Fibroblast of mammary gland (primary cell): ENCODE data around the gene IL24.

ENCODE experiments used
- DNase-seq: peaks from one replicate; pipeline ENCODE4 v3.0.0-alpha.2; 2010; ENCODE audit warnings: low read depth
- H3K4me3 ChIP-seq: 2 replicates; pipeline ENCODE4 v1.5.1; 2011; ENCODE audit warnings: low read depth, mild to moderate bottlenecking, low read length, moderate library complexity; ENCODE audit not compliant: control insufficient read depth
- CTCF ChIP-seq: conservative IDR thresholded peaks from 2 replicates; pipeline ENCODE4 v1.5.1; 2011; ENCODE audit warnings: low read depth, low read length, inconsistent platforms; ENCODE audit not compliant: control insufficient read depth, insufficient read depth

IL24 gene

GRCh38 chr1:206946261-206946660 is 49.0 kb downstream of the IL24 start, which contains the start of gene PIGR:
Gene PIGR, minus strand, starts transcription at chr1:206946466. Its CDS starts 5,935 bp downstream, at chr1:206940531.
- H3K4me3 ChIP-seq, result no peak within 1 kb of the TSS
- TF ChIP-seq CTCF, result no peak
- no peak for DNase-seq

GRCh38 chr1:206947255-206947654 is 50.0 kb downstream of the IL24 start:
- DNase-seq, result no peak
- no peak for TF ChIP-seq CTCF

GRCh38 chr1:206949208-206949607 is 52.0 kb downstream of the IL24 start:
- TF ChIP-seq CTCF, result no peak
- no peak for DNase-seq
- H3K4me3 ChIP-seq, result no peak overlapping the region

More at GRCh38 chr1:206947255-206947654, 50.0 kb downstream of the IL24 start:
- H3K4me3 ChIP-seq, result no peak overlapping the region

- H3K4me3 ChIP-seq, result no peak overlapping the region
- DNase-seq, result no peak
- TF ChIP-seq CTCF, result no peak
These were observed 52.4 kb downstream of the IL24 start for GRCh38 chr1:206949641-206950040.

- H3K4me3 ChIP-seq, result no peak overlapping the region
- no peak for TF ChIP-seq CTCF
- no peak for DNase-seq
These were observed 54.3 kb downstream of the IL24 start for GRCh38 chr1:206951318-206952100.

- DNase-seq, result no peak
- no peak overlapping the region for H3K4me3 ChIP-seq
- no peak for TF ChIP-seq CTCF
These were observed 54.9 kb downstream of the IL24 start for GRCh38 chr1:206952171-206952570.
